Hematopoietic multipotent progenitor cell treated with erythropoietin and hydrocortisone succinate and interleukin-3 and kit ligand, for 6 days (in vitro differentiated cells): ENCODE measurements around the gene SLC41A2.

Experiments
- DNase-seq: peaks from one replicate; pipeline ENCODE4 v3.0.0-alpha.2; 2015

The SLC41A2 gene

GRCh38 chr12:104929368-104929767, 28.7 kb downstream of the SLC41A2 start:
- no peak for DNase-seq

DNA sequence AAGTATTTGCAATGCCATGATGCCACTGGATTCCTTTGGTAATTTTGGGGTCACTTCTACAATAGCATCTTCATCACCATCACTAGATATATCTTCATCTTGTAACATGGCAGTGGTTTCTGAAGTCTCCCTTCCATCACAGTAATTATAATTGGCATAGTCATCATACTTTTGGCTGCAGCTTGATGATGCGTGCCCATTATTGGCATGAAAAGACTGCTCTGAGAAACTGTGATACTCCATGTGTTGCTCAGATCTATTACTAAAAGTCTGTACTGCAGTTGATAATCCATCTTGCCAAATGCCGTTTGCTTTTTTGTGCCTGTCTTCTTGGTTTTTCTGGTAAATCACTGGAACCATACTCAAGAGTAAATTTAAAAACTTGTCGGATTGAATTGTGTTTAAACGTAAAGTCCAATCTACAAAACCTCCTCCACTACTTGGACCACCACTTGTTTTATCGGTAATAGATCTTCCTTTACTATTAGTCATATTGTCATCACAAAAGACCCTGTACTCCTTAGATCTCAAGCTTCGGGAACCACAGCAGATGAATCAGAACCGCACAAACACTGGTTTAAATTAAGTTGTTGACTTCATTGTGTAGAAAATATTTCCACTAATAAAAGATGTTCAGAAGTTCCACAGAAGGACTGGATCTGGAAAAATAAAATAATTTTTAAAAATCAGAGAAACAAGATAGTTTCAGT, 29.9 kb downstream of the SLC41A2 start:
- DNase-seq: no peak

DNA sequence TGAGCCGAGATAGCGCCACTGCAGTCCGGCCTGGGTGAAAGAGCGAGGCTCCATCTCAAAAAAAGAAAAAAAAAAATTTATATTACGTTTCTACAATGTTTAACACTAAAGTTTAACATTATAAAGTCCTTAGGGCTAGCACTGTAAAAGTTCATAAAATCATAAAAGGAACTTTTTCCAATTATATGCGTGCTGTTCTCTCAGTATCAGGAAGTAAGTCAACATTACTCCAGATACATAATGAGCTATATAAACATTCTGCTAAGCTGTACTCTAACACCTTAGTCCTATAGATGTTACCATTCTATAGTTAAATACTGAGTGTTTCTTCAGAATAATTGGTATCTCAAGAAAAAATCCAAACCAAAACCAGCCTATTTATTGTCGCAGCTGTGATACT, 32.6 kb downstream of the SLC41A2 start:
- no peak for DNase-seq

GRCh38 chr12:104921340-104921739, 36.8 kb downstream of the SLC41A2 start:
- no peak for DNase-seq

DNA sequence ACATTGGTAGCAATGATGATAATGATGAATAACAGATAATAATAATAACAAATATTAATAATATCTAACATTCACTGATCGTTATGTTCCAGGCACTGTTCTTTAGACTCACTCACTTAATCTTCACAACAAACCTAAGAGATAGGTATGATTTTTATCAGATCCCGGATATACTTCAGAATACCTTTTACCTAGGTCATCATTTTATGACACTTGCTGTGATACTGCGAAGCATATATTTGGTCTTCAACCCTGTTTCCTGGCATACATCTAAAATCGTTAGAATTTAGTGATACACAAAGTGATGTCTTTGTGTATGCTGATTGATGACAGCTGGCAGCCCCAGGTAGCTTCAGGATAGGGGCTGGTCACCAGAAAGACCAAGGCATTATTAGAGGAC, 46.1 kb downstream of the SLC41A2 start:
- DNase-seq: no peak

- no peak for DNase-seq
Observed at GRCh38 chr12:104910196-104910840, 47.8 kb downstream of the SLC41A2 start.

GRCh38 chr12:104909761-104910160, 48.3 kb downstream of the SLC41A2 start:
- DNase-seq: no peak
